ENCODE results near the gene PPP4R1.
"Not testable (repeated sequence)": the region's sequence is repeated elsewhere in the genome, so short reads cannot be mapped to it uniquely, and the experiment has no call there.

PPP4R1 gene, protein sequence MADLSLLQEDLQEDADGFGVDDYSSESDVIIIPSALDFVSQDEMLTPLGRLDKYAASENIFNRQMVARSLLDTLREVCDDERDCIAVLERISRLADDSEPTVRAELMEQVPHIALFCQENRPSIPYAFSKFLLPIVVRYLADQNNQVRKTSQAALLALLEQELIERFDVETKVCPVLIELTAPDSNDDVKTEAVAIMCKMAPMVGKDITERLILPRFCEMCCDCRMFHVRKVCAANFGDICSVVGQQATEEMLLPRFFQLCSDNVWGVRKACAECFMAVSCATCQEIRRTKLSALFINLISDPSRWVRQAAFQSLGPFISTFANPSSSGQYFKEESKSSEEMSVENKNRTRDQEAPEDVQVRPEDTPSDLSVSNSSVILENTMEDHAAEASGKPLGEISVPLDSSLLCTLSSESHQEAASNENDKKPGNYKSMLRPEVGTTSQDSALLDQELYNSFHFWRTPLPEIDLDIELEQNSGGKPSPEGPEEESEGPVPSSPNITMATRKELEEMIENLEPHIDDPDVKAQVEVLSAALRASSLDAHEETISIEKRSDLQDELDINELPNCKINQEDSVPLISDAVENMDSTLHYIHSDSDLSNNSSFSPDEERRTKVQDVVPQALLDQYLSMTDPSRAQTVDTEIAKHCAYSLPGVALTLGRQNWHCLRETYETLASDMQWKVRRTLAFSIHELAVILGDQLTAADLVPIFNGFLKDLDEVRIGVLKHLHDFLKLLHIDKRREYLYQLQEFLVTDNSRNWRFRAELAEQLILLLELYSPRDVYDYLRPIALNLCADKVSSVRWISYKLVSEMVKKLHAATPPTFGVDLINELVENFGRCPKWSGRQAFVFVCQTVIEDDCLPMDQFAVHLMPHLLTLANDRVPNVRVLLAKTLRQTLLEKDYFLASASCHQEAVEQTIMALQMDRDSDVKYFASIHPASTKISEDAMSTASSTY

GRCh38 chr18:9614401-9615279 lies at the start of gene PPP4R1:
Gene PPP4R1, minus strand, starts transcription at chr18:9614559. Its CDS starts 75 bp downstream, at chr18:9614484.
- peak; percentile 30 to 52 (median 44) for DNase-seq

GRCh38 chr18:9663377-9663776 lies 49.0 kb upstream of the PPP4R1 start:
- no peak for DNase-seq

DNA sequence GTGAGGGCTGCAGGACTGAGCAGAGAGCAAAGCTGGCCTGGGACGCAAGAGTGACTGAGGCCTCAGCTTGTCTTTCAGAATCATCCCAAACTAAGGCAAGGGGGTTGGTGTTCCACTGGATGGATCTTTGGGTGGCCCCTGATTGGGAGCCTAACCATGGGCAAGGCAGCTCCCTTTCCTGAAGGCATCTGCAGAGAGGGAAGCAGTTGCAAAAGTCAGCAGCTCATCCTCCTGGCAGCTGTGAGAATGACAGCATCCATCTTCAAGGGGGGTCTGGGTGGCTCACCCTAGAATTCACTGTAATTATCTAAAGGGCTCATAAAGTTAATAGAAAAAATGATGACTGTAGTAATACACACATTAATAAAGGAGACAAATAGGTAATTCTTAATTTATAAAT lies 47.2 kb upstream of the PPP4R1 start:
- no peak for DNase-seq

DNA sequence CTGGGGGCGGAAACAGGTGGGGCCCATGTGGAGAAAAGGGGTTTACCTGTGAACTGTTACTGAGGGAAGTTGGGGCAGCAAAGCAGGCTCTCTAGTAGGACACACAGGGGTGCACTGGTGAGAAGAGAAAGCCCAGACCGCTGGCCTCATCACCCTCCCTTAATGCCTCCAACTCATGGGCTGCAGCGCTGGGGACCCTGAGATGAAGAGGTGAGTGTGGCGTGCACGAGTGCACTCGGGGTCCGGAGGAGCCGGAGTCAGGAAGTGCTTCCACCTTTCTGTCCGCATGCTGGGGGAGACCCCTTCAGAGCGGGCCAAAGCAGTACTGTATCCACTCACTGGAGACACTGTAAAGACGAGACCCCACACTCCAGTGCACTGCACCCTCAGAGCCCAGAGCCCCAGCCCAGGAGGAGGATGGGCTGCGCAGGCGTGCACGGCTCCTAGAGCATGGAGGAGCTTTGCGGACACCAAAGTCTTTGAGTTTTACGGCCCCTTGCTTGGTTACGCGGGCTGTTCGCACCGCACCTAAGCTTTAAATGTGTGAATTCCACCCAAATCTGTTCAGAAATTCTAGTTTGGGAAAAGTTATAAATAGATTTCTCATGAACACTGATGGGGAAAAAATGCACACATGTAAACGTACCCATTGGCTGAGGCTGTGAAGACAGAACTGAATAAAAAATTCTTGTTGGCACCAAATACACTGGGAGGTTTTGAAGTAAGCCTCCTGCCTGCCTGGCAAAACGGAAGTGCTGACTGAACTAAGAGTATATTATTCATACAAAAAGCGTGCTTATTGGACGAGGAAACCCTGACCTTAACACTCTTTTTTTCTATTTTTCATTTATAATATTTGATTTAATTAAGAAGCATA lies 45.4 kb upstream of the PPP4R1 start:
- no peak for DNase-seq

DNA sequence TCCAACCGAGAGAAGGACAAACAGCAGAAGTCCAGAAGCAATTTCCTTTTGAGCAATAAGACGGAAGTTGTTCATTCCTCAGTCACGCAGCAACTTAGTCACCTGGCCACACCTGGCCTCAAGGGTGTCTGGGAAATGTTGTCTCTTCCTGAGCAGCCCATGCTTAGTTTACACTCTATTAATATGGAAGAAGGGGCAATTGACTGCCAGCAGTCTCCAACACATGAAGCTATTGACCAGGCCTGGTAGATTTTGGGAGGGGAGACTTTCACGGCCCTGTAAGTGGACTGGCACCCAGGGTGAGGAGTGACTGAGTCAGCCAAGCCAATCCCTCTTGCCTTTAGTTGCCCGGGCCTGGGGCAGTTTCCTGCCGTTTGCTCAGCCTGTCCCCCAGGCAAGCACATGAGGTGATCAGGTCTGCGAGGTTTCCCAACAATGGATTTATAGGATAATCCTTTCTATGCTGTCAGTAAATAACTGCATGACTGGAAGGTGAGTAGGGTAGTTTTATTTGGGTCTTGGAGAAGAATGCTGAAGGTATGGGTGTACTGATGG lies 43.8 kb upstream of the PPP4R1 start:
- no peak for DNase-seq

DNA sequence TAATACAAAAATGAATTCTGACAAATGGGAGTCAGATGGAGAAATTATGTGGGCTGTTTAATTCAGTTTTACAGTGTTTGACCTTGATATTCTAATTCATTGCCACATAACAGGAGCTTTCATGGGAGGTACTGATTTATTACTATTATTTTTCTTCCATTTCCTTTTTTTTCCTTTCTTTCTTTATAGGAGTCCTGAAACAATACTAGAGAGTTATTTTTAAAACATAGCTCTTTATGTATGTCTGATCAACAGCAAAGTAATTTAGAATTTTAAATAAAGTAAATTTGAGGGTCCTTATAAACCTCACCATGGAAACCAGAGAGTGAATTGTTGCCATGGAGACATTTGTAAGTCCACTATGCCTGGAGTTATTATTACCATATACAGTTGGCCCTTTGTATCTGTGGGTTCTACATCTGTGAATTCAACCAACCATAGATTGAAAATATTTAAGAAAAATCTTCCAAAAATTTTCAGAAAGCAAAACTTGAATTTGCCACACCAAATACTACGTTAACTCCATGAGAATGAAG lies 40.9 kb upstream of the PPP4R1 start:
- DNase-seq, result no peak

- DNase-seq, result no peak
Observed at GRCh38 chr18:9653390-9653789, 39.0 kb upstream of the PPP4R1 start.

DNA sequence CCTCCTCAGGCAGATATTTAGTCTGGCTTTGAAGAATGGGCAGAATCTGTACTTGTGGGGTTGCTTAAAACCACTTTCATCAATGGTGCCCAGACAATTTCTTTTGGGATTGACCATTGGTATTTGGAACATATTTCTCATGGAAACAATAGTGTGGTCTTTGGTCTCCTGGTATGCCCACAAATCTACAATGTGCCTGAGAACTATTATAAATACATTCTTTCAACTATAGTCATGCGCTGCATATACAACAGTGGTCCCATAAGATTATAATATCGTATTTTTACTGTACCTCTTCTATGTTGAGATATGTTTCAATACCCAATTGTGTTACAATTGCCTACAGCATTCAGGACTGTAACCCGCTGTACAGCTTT lies 34.8 kb upstream of the PPP4R1 start:
- DNase-seq, result no peak

DNA sequence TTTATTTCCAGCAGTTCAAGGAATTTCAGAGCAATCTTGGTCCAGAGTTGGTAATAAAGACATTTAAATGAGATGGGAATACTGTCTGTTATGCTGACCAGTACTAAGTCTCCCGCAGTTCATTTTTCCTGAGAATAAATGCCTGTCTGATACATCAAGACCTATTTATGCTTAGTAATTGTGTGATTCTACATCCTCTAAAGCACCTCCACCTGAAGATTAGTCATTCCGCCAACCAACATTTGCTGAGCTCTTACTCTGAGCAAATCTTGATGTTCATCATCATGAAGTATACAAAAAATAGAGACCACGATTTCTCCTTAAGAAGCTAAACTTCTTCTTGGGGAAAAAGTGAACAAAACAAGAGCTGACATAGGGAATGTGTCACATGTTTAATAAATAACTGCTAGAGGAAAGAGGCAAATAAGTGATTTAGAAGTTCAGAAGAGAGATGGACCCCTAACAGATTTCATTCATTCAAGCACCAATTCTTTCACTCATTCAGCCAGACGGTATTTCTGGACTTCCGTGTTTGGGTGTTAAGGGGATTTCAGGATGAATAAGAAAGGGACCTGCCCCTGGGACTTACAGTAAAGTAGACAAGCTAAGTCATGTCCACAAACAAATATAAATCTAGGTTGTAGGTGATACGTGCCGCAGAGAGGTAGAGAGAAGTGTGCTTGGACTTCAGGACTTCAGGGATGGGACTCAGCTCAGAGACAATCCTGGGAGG lies 34.2 kb upstream of the PPP4R1 start:
- DNase-seq, result no peak

DNA sequence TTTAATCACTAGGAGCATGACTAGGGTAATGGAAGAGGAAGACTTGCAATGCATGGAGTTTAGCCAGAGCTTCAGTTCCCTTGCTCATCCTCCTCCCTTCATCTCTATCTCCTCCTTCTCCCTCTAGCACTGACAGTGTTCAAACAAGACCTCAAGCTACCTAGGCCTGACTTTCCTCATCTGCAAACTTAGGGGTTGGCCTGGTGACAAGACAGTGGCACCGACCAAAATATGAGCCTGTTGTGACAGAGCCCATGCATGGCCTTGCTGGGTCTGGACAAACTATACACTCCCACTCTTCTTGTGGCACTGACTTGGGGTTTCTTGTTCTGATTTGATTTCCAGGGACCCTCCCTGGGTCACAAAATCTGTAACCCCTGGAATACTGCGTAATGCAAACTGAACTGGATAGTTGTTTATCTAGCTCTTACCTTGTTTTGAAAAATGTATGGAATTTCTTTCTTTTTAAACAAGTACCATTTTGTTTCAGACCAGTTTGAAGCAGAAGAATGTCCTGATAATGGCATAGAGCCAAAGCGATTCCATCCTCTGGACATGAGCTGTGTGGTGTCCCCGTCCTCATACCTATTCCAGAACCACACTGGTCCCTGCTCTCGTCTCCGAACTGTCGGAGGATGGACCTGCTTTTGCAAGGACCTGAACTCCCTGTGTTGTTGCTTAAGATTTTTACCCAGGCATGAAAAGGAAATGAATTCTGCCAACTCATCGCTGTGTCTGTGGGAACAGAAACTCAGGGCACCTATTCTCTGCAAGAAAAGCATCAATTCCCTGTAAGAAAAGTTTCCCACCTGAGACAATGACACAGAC lies 33.4 kb upstream of the PPP4R1 start:
- DNase-seq, result no peak

DNA sequence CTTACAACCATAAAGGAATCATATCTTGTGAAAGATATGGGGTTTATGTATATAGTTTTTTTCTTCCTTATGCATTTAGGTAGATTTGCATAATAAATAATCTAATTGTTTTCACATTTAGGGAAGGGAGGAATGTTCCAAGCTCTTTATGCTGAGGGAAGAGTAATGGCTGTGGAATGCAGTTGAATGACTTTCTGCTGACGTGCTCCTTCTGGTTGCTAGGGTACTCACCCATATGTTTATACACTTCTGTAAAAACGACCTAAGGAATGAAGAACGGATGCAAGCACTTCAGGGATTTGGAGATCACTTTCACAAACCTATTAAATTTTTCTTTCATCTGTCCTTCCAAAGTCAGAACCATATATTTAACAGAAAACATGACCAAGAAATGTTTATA lies 29.2 kb upstream of the PPP4R1 start:
- no peak for DNase-seq

- DNase-seq, result no peak
Observed at GRCh38 chr18:9642799-9643462, 28.6 kb upstream of the PPP4R1 start.

- DNase-seq, result not testable (repeated sequence)
Observed at GRCh38 chr18:9641081-9641480, 26.7 kb upstream of the PPP4R1 start.

GRCh38 chr18:9638886-9639285 lies 24.5 kb upstream of the PPP4R1 start:
- no peak for DNase-seq

- no peak for DNase-seq
Observed at GRCh38 chr18:9637036-9637767, 22.8 kb upstream of the PPP4R1 start.

GRCh38 chr18:9634856-9635255 lies 20.5 kb upstream of the PPP4R1 start:
- no peak for DNase-seq

DNA sequence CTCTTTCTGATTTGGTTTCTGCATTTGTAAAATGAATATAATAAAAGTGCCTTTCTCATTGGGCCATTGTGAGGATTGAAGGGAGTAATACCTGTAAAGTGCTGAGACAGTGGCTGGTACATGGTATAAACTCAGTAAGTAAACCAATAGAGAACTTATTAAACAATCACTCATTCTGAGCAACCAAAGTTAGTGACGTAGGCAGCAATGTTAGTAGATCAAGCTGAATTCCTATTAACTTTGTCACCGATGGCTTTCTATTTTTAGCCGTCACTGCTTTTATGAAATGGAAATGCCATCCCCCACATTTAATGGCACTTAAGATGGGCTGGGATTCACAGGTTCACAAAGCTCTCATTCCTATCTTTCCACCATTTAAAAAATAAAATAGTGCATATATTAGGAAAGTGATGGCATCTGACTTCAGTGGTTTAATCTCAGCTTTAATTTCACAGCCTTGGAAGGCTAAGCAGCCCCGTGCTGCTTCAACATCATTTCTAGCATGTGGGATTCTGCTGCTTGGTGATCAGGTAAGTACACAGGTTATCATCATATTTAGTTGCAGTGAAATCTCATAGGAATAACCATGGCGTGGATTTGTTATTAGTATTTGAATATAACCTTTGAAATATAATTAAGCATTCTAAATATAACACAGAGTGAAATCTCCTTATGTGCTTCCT lies 17.6 kb upstream of the PPP4R1 start:
- DNase-seq, result no peak

DNA sequence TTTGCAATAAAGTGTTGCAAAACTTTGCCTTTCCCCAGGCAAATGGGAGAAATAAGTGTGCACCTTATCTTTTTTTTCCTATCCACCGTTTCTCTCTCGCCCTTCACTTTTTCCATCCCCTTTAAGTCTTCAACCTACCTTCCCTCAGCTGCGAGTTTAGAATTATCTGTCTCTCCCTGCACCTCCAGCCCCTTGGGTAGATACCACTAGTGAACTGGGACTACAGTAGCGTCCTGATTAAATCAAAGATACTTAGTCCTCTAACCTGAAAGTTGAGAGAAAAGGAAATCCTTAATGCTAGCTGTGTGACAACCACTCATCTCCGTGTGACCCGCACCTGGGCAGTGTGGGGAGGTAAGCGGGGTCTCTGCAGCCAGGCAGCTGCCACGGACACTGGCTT lies 16.1 kb upstream of the PPP4R1 start:
- no peak for DNase-seq
